H1 (cell line): ENCODE measurements around the gene TCF7L1. TPM values are rescaled to one million over a fixed set of nuclear protein-coding genes. Genes with fewer than 3 reads are reported as not detected.

Experiments
- CTCF ChIA-PET: fragments of 300-600 bp; sonication (Branson Sonifier 250); formaldehyde crosslinking; loops from one replicate; lab custom pipeline; 2021; ENCODE audit not compliant: partially characterized antibody; lab: Charles Lee
- POLR2A ChIA-PET: fragments of 300-600 bp; sonication (Branson Sonifier 250); formaldehyde crosslinking; loops from one replicate; lab custom pipeline; 2021; ENCODE audit warnings: inconsistent platforms; ENCODE audit not compliant: partially characterized antibody; lab: Charles Lee
- DNase-seq, 2 experiments: peaks; one replicate each; pipeline versions ENCODE4 v3.0.0 to v3.0.0-alpha.2; 2010 to 2022; ENCODE audit warnings: low spot score in 2 of 2, low read depth in 1 of 2, mixed read lengths in 1 of 2
- FAIRE-seq: peaks from 2 replicates; lab custom pipeline; 2011; peaks lifted over from hg19 to GRCh38; lab: Jason Lieb, UNC
- H2AFZ ChIP-seq: 2 replicates; pipeline ENCODE4 v1.8.1; 2012; ENCODE audit warnings: low read length, inconsistent platforms
- H2AK5ac ChIP-seq: 2 replicates; pipeline ENCODE4 v1.6.1; 2013; ENCODE audit warnings: low read depth, low read length
- H2BK120ac ChIP-seq: replicated peaks from 2 replicates; pipeline ENCODE3; 2013; ENCODE audit warnings: low read depth, low read length, inconsistent platforms
- H2BK12ac ChIP-seq: 2 replicates; pipeline ENCODE4 v1.6.1; 2013; ENCODE audit warnings: low read depth, low read length
- H2BK15ac ChIP-seq: 2 replicates; pipeline ENCODE4 v1.6.1; 2013; ENCODE audit warnings: low read length
- H2BK20ac ChIP-seq: 2 replicates; pipeline ENCODE4 v1.6.1; 2013; ENCODE audit warnings: low read length
- H2BK5ac ChIP-seq: 2 replicates; pipeline ENCODE4 v1.6.1; 2013; ENCODE audit warnings: low read depth, low read length
- H3K14ac ChIP-seq: 2 replicates; pipeline ENCODE4 v1.6.1; 2013; ENCODE audit warnings: inconsistent platforms; ENCODE audit not compliant: insufficient read length
- H3K18ac ChIP-seq: 2 replicates; pipeline ENCODE4 v1.6.1; 2013; ENCODE audit warnings: low read length; ENCODE audit errors: extremely low read depth
- H3K23ac ChIP-seq: 2 replicates; pipeline ENCODE4 v1.6.1; 2013; ENCODE audit warnings: inconsistent platforms; ENCODE audit not compliant: insufficient read length
- H3K23me2 ChIP-seq: 2 replicates; pipeline ENCODE4 v1.6.1; 2013; ENCODE audit warnings: low read depth, low read length
- H3K27ac ChIP-seq: 2 replicates; pipeline ENCODE4 v1.6.1; 2011; ENCODE audit warnings: low read depth, low read length, inconsistent platforms
- H3K27me3 ChIP-seq, 4 experiments: replicated peaks in 1 of 4; 1 replicate in 1 of 4; 2 replicates in 3 of 4; pipeline versions ENCODE4 v1.6.1 to v1.8.1; 2011 to 2013; ENCODE audit warnings: low read length in 3 of 4, mild to moderate bottlenecking in 3 of 4, inconsistent platforms in 2 of 4, mixed read lengths in 2 of 4, moderate library complexity in 1 of 4; ENCODE audit not compliant: control insufficient read depth in 3 of 4, insufficient read depth in 3 of 4; ENCODE audit errors: extremely low read depth in 1 of 4
- H3K36me3 ChIP-seq, 4 experiments: 2 replicates each; pipeline versions ENCODE4 v1.6.1 to v1.8.1; 2011 to 2013; ENCODE audit warnings: mild to moderate bottlenecking in 4 of 4, low read length in 3 of 4, moderate library complexity in 2 of 4, control low read depth in 1 of 4, inconsistent platforms in 1 of 4; ENCODE audit not compliant: insufficient read depth in 4 of 4, control insufficient read depth in 2 of 4
- H3K4ac ChIP-seq: replicated peaks from 2 replicates; pipeline ENCODE3; 2013; ENCODE audit warnings: low read length, low read depth, mixed read lengths, inconsistent platforms; ENCODE audit not compliant: insufficient read length
- H3K4me1 ChIP-seq, 4 experiments: replicated peaks in 1 of 4; 1 replicate in 1 of 4; 2 replicates in 3 of 4; pipeline versions ENCODE4 v1.6.1 to v1.8.1; 2011 to 2013; ENCODE audit warnings: low read length in 3 of 4, inconsistent platforms in 2 of 4, mixed read lengths in 1 of 4; ENCODE audit not compliant: insufficient read depth in 4 of 4, control insufficient read depth in 3 of 4
- H3K4me2 ChIP-seq, 2 experiments: 2 replicates each; pipeline versions ENCODE4 v1.6.1 to v1.8.1; 2011 to 2013; ENCODE audit warnings: low read depth in 2 of 2, low read length in 2 of 2, control low read depth in 1 of 2, inconsistent platforms in 1 of 2, mild to moderate bottlenecking in 1 of 2; ENCODE audit not compliant: insufficient read depth in 1 of 2
- H3K4me3 ChIP-seq, 4 experiments: fragments of 200-600, 300-600 bp in 1 of 4; sonication (generic), shearing (Covaris generic), sonication (Bioruptor Twin) in 1 of 4; 2 replicates each; pipeline versions ENCODE4 v1.5.1 to v1.8.1; 2011 to 2016; ENCODE audit warnings: low read length in 4 of 4, low read depth in 3 of 4, control low read depth in 2 of 4, inconsistent platforms in 2 of 4, mild to moderate bottlenecking in 2 of 4, mixed read lengths in 1 of 4, moderate library complexity in 1 of 4; ENCODE audit not compliant: insufficient read depth in 2 of 4; ENCODE audit errors: extremely low read depth in 1 of 4
- H3K56ac ChIP-seq: replicated peaks from 2 replicates; pipeline ENCODE3; 2013; ENCODE audit warnings: low read depth, mild to moderate bottlenecking, mixed read lengths, low read length, inconsistent platforms; ENCODE audit not compliant: insufficient read length
- H3K79me1 ChIP-seq: 2 replicates; pipeline ENCODE4 v1.6.1; 2013; ENCODE audit warnings: low read depth, low read length, control low read depth
- H3K79me2 ChIP-seq, 2 experiments: 2 replicates each; pipeline versions ENCODE4 v1.6.1 to v1.8.1; 2012 to 2013; ENCODE audit warnings: low read length in 2 of 2, mild to moderate bottlenecking in 2 of 2, inconsistent platforms in 1 of 2; ENCODE audit not compliant: insufficient read depth in 2 of 2, control insufficient read depth in 1 of 2
- H3K9ac ChIP-seq, 4 experiments: replicated peaks in 1 of 4; 1 replicate in 1 of 4; 2 replicates in 3 of 4; pipeline versions ENCODE4 v1.6.1 to v1.8.1; 2011 to 2013; ENCODE audit warnings: low read depth in 3 of 4, low read length in 3 of 4, control low read depth in 2 of 4, mild to moderate bottlenecking in 2 of 4, moderate library complexity in 2 of 4, inconsistent platforms in 1 of 4; ENCODE audit errors: extremely low read depth in 1 of 4
- H3K9me3 ChIP-seq, 2 experiments: 2 replicates each; pipeline versions ENCODE4 v1.6.1 to v1.8.1; 2012 to 2013; ENCODE audit warnings: mild to moderate bottlenecking in 2 of 2, moderate library complexity in 2 of 2, control low read depth in 1 of 2, inconsistent platforms in 1 of 2, low read depth in 1 of 2, low read length in 1 of 2, mixed read lengths in 1 of 2; ENCODE audit not compliant: insufficient read depth in 2 of 2
- H4K20me1 ChIP-seq, 2 experiments: replicated peaks in 1 of 2; 2 replicates each; pipeline versions ENCODE3 to v1.8.1; 2011 to 2013; ENCODE audit warnings: inconsistent platforms in 2 of 2, low read length in 2 of 2, mild to moderate bottlenecking in 1 of 2; ENCODE audit not compliant: insufficient read depth in 2 of 2, control insufficient read depth in 1 of 2
- H4K5ac ChIP-seq: 2 replicates; pipeline ENCODE4 v1.6.1; 2013; ENCODE audit warnings: low read length, low read depth, mixed read lengths, inconsistent platforms; ENCODE audit not compliant: insufficient read length
- H4K8ac ChIP-seq: 2 replicates; pipeline ENCODE4 v1.8.0; 2013; ENCODE audit warnings: mild to moderate bottlenecking, moderate library complexity, low read length, inconsistent platforms; ENCODE audit not compliant: insufficient read depth; ENCODE audit errors: extremely low read depth
- H4K91ac ChIP-seq: replicated peaks from 2 replicates; pipeline ENCODE3; 2013; ENCODE audit warnings: low read length, mixed read lengths, inconsistent platforms; ENCODE audit not compliant: insufficient read length
- ASH2L ChIP-seq: fragments of 200-600, 300-600 bp; sonication (generic); IDR thresholded peaks from one replicate; pipeline ENCODE4 v1.7.1; 2017; ENCODE audit warnings: low read length
- EGR1 ChIP-seq: IDR thresholded peaks from 2 replicates; pipeline ENCODE4 v1.6.1; 2011; ENCODE audit warnings: low read depth, low read length, borderline replicate concordance
- JUN ChIP-seq: IDR thresholded peaks from 2 replicates; pipeline ENCODE4 v1.6.1; 2011; ENCODE audit warnings: low read depth, mild to moderate bottlenecking, improper control_type of control experiment, low read length
- POU5F1 ChIP-seq: IDR thresholded peaks from 2 replicates; pipeline ENCODE4 v1.6.1; 2011; ENCODE audit warnings: low read depth, mild to moderate bottlenecking, low read length, moderate library complexity
- RAD21 ChIP-seq, 2 experiments: IDR thresholded peaks in 1 of 2; conservative IDR thresholded peaks in 1 of 2; 2 replicates each; pipeline ENCODE4 v1.6.1; 2011; ENCODE audit warnings: low read depth in 2 of 2, low read length in 2 of 2, improper control_type of control experiment in 1 of 2, inconsistent platforms in 1 of 2, mild to moderate bottlenecking in 1 of 2, moderate library complexity in 1 of 2
- TBP ChIP-seq: IDR thresholded peaks from 2 replicates; pipeline ENCODE4 v1.6.1; 2011; ENCODE audit warnings: low read depth, low read length, improper control_type of control experiment
- WGBS, 2 experiments: shearing (Covaris generic) in 1 of 2; methylation state at CpG; one replicate each; pipeline versions ENCODE4 v1.1.6 to v1.1.7; 2013 to 2015; ENCODE audit warnings: low lambda C conversion rate in 2 of 2, mixed read lengths in 2 of 2, inconsistent platforms in 1 of 2, low coverage in 1 of 2, missing lambda C conversion rate in 1 of 2; ENCODE audit not compliant: insufficient replicate concordance in 2 of 2, insufficient coverage in 1 of 2, insufficient read length in 1 of 2; ENCODE audit errors: extremely low coverage in 1 of 2, missing lambda C conversion rate in 1 of 2; 5-methylcytosine and 5-hydroxymethylcytosine counted together
- polyA plus RNA-seq, 7 experiments: library from polyadenylated mRNA; depleted of rRNA in 3 of 7; stranded (reverse) in 5 of 7; unstranded in 2 of 7; fragments of >200 nt in 5 of 7; fragments of 200-250 nt in 2 of 7; gene quantifications; 1 replicate in 5 of 7; 2 replicates in 1 of 7; 4 replicates in 1 of 7; pipeline versions ENCODE4 v1.2.1 to v1.2.3, GENCODE V29; 2011 to 2013; ENCODE audit warnings: missing spikeins in 2 of 7, mixed read lengths in 2 of 7
- total RNA-seq: library from RNA; stranded (reverse); fragmentation: NEBNext Ultra II Directional; extraction: Animal tissue kit (Norgen Biotek cat#: 25700); gene quantifications from 2 replicates; pipeline ENCODE4 v1.2.1, GENCODE V29; 2021

Gene TCF7L1
- total and polyA plus RNA-seq, 2 of the 8 experiments (the other 6 are each of a cell fraction or from before 2014, with no cell fraction given): 27.5 to 108 TPM

- Histone ChIP-seq H2AK5ac (no peak overlapping the region), H3K4me1 (peaks cover 11 to 24% (median 19%) of the 10 kb centered on the region in 4 experiments), H3K4ac (no peak overlapping the region), H3K36me3 (no peaks in the 10 kb centered on the region), H3K23ac (no peak overlapping the region), H3K79me1 (peaks cover 9% of the 10 kb centered on the region), H3K79me2 (peaks cover 0 to 75% of the 10 kb centered on the region in 2 experiments), H3K9ac (no peak overlapping the region), H3K9me3 (no peaks in the 10 kb centered on the region), H2BK120ac (no peak overlapping the region), H4K8ac (no peak overlapping the region), H3K18ac (no peak overlapping the region), H3K56ac (no peak overlapping the region), H3K4me3 (no peak overlapping the region), H4K91ac (no peak overlapping the region), H3K14ac (no peak overlapping the region), H3K27me3 (no peaks in the 10 kb centered on the region), H2BK12ac (no peak overlapping the region), H3K4me2 (no peak overlapping the region), H2AFZ (no peak overlapping the region), H2BK5ac (no peak overlapping the region), H3K27ac (no peak overlapping the region), H2BK20ac (no peak overlapping the region), H2BK15ac (no peak overlapping the region), H3K23me2 (no peaks in the 10 kb centered on the region), H4K20me1 (peaks cover 12 to 16% of the 10 kb centered on the region in 2 experiments), H4K5ac (no peak overlapping the region)
- POLR2A ChIA-PET: interaction anchor here (1.1 to 2.0 kb wide), 4 partner anchors 9 to 29 kb away, joined by 3 to 10 read pairs (median 4); no protein-coding TSS in a partner anchor
- WGBS, 2 experiments: 88% methylated on average over 7 of the region's 8 CpGs; no CpG with 5 or more reads in 1 of the 2 experiments
- DNase-seq: no peak
- no peak for FAIRE-seq
- TF ChIP-seq POU5F1 (no peak), JUN (no peak), RAD21 (IDR thresholded peaks at IDR 0.05 in 1 of 2, conservative IDR thresholded peaks at IDR 0.05 in 1 of 2; ENCODE audit: low read depth in 2 of 2, low read length in 2 of 2) (no peak), ASH2L (no peak), TBP (no peak), EGR1 (no peak)
- CTCF ChIA-PET: interaction anchor here (0.6 to 2.5 kb wide), 9 partner anchors 14 to 85 kb away, joined by 4 to 15 read pairs (median 4); no protein-coding TSS in a partner anchor
Measured at GRCh38 chr2:85226783-85227182, 93.6 kb downstream of the TCF7L1 start.
